NCI-H748 (cell line): ENCODE data around the gene KRTAP4-9.
"Not testable (repeated sequence)": the region's sequence is repeated elsewhere in the genome, so short reads cannot be mapped to it uniquely, and the experiment has no call there.

Experiments used
- DNase-seq: peaks from one replicate; lab custom pipeline; 2025; ENCODE audit not compliant: unreplicated experiment; lab: John Stamatoyannopoulos, UW

KRTAP4-9 gene

GRCh38 chr17:41096055-41096454 is 9.1 kb upstream of the KRTAP4-9 start:
- no peak for DNase-seq

- no peak for DNase-seq
Observed at GRCh38 chr17:41098042-41098441, 7.1 kb upstream of the KRTAP4-9 start, which contains the start of gene KRTAP4-8. KRTAP4-8 (minus strand) TSS chr17:41098142; CDS start chr17:41098084, 58 bp downstream.

- DNase-seq, result no peak
Observed at GRCh38 chr17:41098481-41098880, 6.7 kb upstream of the KRTAP4-9 start.

GRCh38 chr17:41099682-41100480 is 5.3 kb upstream of the KRTAP4-9 start:
- DNase-seq, result not testable (repeated sequence)

- DNase-seq, result peak; percentile 29
Observed at GRCh38 chr17:41101586-41102259, 3.5 kb upstream of the KRTAP4-9 start, which contains the start of gene KRTAP4-16. KRTAP4-16 (minus strand) TSS chr17:41102209; CDS start chr17:41102209, 0 bp downstream.

GRCh38 chr17:41103896-41104295 is 1.3 kb upstream of the KRTAP4-9 start:
- DNase-seq, result no peak

- not testable (repeated sequence) for DNase-seq
Observed at GRCh38 chr17:41104386-41105038, 677 bp upstream of the KRTAP4-9 start.

GRCh38 chr17:41107941-41108450 is 2.8 kb downstream of the KRTAP4-9 start:
- no peak for DNase-seq

GRCh38 chr17:41108728-41109386 is 3.7 kb downstream of the KRTAP4-9 start:
- not testable (repeated sequence) for DNase-seq

GRCh38 chr17:41111151-41111885 is 6.1 kb downstream of the KRTAP4-9 start:
- DNase-seq, result no peak

- no peak for DNase-seq
Observed at GRCh38 chr17:41116297-41116696, 11.1 kb downstream of the KRTAP4-9 start.

GRCh38 chr17:41117846-41118386 is 12.7 kb downstream of the KRTAP4-9 start, which contains the start of gene KRTAP4-11:
KRTAP4-11 (minus strand) TSS chr17:41118373; CDS start chr17:41118315, 58 bp downstream.
- DNase-seq, result not testable (repeated sequence)

- no peak for DNase-seq
Observed at GRCh38 chr17:41118721-41119120, 13.5 kb downstream of the KRTAP4-9 start.

GRCh38 chr17:41119696-41120690 is 14.8 kb downstream of the KRTAP4-9 start:
- DNase-seq, result not testable (repeated sequence)

- DNase-seq, result no peak
Observed at GRCh38 chr17:41121742-41122141, 16.6 kb downstream of the KRTAP4-9 start.

- DNase-seq, result not testable (repeated sequence)
Observed at GRCh38 chr17:41123292-41123990, 18.3 kb downstream of the KRTAP4-9 start.

- not testable (repeated sequence) for DNase-seq
Observed at GRCh38 chr17:41123991-41124371, 18.8 kb downstream of the KRTAP4-9 start, which contains the start of gene KRTAP4-12. KRTAP4-12 (minus strand) TSS chr17:41124182; CDS start chr17:41124122, 60 bp downstream.

- DNase-seq, result no peak
Observed at GRCh38 chr17:41125064-41125463, 19.9 kb downstream of the KRTAP4-9 start.
